Measurements from ENCODE around the gene SALL3. TPM values are rescaled to one million over a fixed set of nuclear protein-coding genes. Genes with fewer than 3 reads are reported as not detected.

Gene SALL3
- total RNA-seq, 3 donors from 2014 or later (not counting 1 experiment from before 2014, with no cell fraction given): not detected

DNA sequence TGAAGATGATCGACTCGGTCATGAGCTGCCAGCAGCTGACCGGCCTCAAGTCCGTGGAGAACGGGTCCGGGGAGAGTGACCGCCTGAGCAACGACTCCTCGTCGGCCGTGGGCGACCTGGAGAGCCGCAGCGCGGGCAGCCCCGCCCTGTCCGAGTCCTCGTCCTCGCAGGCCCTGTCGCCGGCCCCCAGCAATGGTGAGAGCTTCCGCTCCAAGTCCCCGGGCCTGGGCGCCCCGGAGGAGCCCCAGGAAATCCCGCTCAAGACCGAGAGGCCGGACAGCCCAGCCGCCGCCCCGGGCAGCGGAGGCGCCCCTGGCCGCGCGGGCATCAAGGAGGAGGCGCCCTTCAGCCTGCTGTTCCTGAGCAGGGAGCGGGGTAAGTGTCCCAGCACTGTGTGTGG is 14.9 kb downstream of the SALL3 start:
- no peak overlapping the region for H3K4me3 Mint-ChIP-seq
- no peaks in the 10 kb centered on the region for H3K36me3 ChIP-seq (ENCODE audit: control insufficient read depth, insufficient read depth, low read length)
- no peaks in the 10 kb centered on the region for H3K9me3 ChIP-seq (ENCODE audit: control insufficient read depth, insufficient read depth, low read length)
- no peaks in the 10 kb centered on the region for H3K36me3 Mint-ChIP-seq
- H3K9me3 Mint-ChIP-seq: no peaks in the 10 kb centered on the region
- peaks cover 3 to 22% of the 10 kb centered on the region in 2 donors for H3K27me3 Mint-ChIP-seq (ENCODE audit: low read depth in 2 of 2)
- H3K4me1 ChIP-seq (ENCODE audit: control insufficient read depth, insufficient read depth, low read length): no peaks in the 10 kb centered on the region
- DNase-seq (no peak), ATAC-seq (no peak)
- TF ChIP-seq, protein P1, sequence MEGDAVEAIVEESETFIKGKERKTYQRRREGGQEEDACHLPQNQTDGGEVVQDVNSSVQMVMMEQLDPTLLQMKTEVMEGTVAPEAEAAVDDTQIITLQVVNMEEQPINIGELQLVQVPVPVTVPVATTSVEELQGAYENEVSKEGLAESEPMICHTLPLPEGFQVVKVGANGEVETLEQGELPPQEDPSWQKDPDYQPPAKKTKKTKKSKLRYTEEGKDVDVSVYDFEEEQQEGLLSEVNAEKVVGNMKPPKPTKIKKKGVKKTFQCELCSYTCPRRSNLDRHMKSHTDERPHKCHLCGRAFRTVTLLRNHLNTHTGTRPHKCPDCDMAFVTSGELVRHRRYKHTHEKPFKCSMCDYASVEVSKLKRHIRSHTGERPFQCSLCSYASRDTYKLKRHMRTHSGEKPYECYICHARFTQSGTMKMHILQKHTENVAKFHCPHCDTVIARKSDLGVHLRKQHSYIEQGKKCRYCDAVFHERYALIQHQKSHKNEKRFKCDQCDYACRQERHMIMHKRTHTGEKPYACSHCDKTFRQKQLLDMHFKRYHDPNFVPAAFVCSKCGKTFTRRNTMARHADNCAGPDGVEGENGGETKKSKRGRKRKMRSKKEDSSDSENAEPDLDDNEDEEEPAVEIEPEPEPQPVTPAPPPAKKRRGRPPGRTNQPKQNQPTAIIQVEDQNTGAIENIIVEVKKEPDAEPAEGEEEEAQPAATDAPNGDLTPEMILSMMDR (IDR thresholded peaks at IDR 0.05): no peak
- no peaks in the 10 kb centered on the region for H3K4me1 Mint-ChIP-seq
- H3K27ac ChIP-seq (ENCODE audit: low read length): no peak overlapping the region
- H3K27me3 ChIP-seq (ENCODE audit: control insufficient read depth, insufficient read depth, low read length): peaks cover 4% of the 10 kb centered on the region
- H3K27ac Mint-ChIP-seq: no peak overlapping the region
- 96% methylated on average over 38 of the region's 38 CpGs for WGBS (ENCODE audit: insufficient coverage)
- intact Hi-C loops (cut with micrococcal nuclease): no loop called here
- no peak overlapping the region for H3K4me3 ChIP-seq (ENCODE audit: low read length)

DNA sequence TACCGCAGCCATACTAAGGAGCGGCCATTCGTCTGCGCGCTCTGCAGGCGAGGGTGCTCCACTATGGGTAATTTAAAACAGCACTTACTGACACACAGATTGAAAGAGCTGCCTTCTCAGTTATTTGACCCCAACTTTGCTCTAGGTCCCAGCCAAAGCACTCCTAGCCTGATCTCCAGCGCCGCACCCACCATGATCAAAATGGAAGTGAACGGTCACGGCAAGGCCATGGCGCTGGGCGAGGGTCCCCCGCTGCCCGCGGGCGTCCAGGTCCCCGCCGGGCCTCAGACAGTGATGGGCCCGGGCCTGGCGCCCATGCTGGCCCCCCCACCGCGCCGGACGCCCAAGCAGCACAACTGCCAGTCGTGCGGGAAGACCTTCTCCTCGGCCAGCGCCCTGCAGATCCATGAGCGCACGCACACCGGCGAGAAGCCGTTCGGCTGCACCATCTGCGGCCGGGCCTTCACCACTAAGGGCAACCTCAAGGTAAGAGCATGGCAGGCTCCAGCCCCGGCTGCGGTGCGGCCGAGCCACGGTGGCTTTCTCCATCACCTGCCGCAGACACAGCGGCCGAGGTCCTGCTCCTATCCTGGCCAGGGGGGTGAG is 15.5 kb downstream of the SALL3 start:
- no peak overlapping the region for H3K4me3 ChIP-seq (ENCODE audit: low read length)
- H3K27ac ChIP-seq (ENCODE audit: low read length): no peak overlapping the region
- no peaks in the 10 kb centered on the region for H3K9me3 Mint-ChIP-seq
- H3K9me3 ChIP-seq (ENCODE audit: control insufficient read depth, insufficient read depth, low read length): no peaks in the 10 kb centered on the region
- no peak overlapping the region for H3K4me3 Mint-ChIP-seq
- H3K27me3 Mint-ChIP-seq (ENCODE audit: low read depth in 2 of 2): peaks cover 2 to 20% of the 10 kb centered on the region in 2 donors
- ATAC-seq (no peak), DNase-seq (no peak)
- H3K36me3 Mint-ChIP-seq: no peaks in the 10 kb centered on the region
- H3K4me1 Mint-ChIP-seq: no peaks in the 10 kb centered on the region
- no peak overlapping the region for H3K27ac Mint-ChIP-seq
- H3K36me3 ChIP-seq (ENCODE audit: control insufficient read depth, insufficient read depth, low read length): no peaks in the 10 kb centered on the region
- peaks cover 2% of the 10 kb centered on the region for H3K27me3 ChIP-seq (ENCODE audit: control insufficient read depth, insufficient read depth, low read length)
- intact Hi-C loops (cut with micrococcal nuclease): no loop called here
- TF ChIP-seq, protein P1 (IDR thresholded peaks at IDR 0.05): no peak
- 96% methylated on average over 44 of the region's 44 CpGs for WGBS (ENCODE audit: insufficient coverage)
- H3K4me1 ChIP-seq (ENCODE audit: control insufficient read depth, insufficient read depth, low read length): no peaks in the 10 kb centered on the region

DNA sequence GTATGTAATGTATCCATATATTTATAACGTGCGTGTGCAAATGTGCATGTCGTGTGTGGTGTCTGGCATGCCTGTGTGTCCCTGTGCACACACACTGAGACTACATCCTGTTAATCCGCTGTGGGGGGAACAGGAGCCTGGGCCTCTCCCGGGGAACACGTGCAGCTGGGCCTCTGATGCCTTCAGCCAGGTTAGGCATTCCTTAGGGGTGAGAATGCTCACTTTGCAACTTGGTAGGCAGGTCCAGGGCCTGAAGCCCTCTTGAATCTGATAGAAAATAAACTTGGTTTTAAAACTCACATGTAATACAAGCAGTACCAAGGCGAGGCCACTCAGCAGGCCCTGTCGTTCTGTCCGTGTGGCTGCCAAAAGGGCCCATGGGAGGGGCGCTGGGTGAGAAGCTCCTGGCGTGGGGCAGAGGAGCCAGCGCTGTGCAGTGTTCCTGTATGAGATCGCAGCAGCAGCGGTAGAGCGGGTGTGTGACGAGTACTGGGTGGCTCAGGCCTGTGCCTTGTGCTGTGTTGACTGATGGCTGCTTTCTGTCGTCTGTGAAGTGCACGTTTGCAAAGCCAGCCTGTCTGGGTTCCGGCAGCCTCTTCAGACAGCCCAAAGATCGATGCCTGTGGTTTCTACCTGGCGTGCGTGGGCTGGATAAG is 16.2 kb downstream of the SALL3 start:
- Histone ChIP-seq H3K4me3 (ENCODE audit: low read length) (no peak overlapping the region), H3K27ac (ENCODE audit: low read length) (no peak overlapping the region), H3K27me3 (ENCODE audit: control insufficient read depth, insufficient read depth, low read length) (no peaks in the 10 kb centered on the region), H3K9me3 (ENCODE audit: control insufficient read depth, insufficient read depth, low read length) (no peaks in the 10 kb centered on the region), H3K36me3 (ENCODE audit: control insufficient read depth, insufficient read depth, low read length) (no peaks in the 10 kb centered on the region), H3K4me1 (ENCODE audit: control insufficient read depth, insufficient read depth, low read length) (no peaks in the 10 kb centered on the region)
- DNase-seq (no peak), ATAC-seq (no peak)
- TF ChIP-seq, protein P1 (IDR thresholded peaks at IDR 0.05): no peak
- Mint-ChIP-seq H3K27ac (no peak overlapping the region), H3K36me3 (no peaks in the 10 kb centered on the region), H3K9me3 (no peaks in the 10 kb centered on the region), H3K4me1 (no peaks in the 10 kb centered on the region), H3K27me3 (ENCODE audit: low read depth in 2 of 2) (peaks cover 0 to 13% of the 10 kb centered on the region in 2 donors), H3K4me3 (no peak overlapping the region)
- intact Hi-C loops (cut with micrococcal nuclease): no loop called here
- WGBS (ENCODE audit: insufficient coverage): 90% methylated on average over 22 of the region's 22 CpGs
